Thyroid gland (tissue), 4 donors: ENCODE measurements around the gene KCNG4.

Source experiments
- POLR2A ChIP-seq, 2 donors: fragments of 450-650 bp; IDR thresholded peaks; one replicate each; pipeline ENCODE4 v1.6.1; 2017; ENCODE audit warnings: antibody characterized with exemption in 2 of 2, mild to moderate bottlenecking in 2 of 2, moderate library complexity in 1 of 2
- TF ChIP-seq, protein P1 (sequence below), 6 experiments: fragments of 200-600 bp in 3 of 6; fragments of 450-650 bp in 3 of 6; sonication (generic) in 3 of 6; IDR thresholded peaks; one replicate each; pipeline ENCODE4 v1.5.1; 2016 to 2019; ENCODE audit warnings: antibody characterized with exemption in 6 of 6, mild to moderate bottlenecking in 2 of 6, inconsistent platforms in 1 of 6, moderate library complexity in 1 of 6

DNA sequence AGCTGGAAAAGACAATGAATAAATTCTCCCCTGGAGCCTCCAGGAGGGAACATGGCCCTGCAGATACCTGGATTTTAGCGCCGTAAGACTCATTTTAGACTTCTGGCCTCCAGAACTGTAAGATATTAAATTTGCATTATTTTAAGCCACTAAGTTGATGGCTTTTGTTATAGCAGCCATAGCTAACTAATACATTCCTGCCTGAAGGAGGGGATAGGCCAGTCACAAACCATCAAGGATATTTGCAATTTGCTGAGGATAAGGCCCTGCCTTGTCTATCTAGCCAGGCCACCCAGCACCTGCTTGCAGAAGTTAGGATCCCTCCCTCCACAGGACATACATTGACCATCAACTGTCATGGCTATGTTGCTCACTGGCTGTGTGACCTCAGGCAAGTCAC lies 4.9 kb upstream of the KCNG4 start:
- TF ChIP-seq, protein P1, sequence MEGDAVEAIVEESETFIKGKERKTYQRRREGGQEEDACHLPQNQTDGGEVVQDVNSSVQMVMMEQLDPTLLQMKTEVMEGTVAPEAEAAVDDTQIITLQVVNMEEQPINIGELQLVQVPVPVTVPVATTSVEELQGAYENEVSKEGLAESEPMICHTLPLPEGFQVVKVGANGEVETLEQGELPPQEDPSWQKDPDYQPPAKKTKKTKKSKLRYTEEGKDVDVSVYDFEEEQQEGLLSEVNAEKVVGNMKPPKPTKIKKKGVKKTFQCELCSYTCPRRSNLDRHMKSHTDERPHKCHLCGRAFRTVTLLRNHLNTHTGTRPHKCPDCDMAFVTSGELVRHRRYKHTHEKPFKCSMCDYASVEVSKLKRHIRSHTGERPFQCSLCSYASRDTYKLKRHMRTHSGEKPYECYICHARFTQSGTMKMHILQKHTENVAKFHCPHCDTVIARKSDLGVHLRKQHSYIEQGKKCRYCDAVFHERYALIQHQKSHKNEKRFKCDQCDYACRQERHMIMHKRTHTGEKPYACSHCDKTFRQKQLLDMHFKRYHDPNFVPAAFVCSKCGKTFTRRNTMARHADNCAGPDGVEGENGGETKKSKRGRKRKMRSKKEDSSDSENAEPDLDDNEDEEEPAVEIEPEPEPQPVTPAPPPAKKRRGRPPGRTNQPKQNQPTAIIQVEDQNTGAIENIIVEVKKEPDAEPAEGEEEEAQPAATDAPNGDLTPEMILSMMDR (IDR thresholded peaks at IDR 0.05), result no peak
- no peak for TF ChIP-seq POLR2A (IDR thresholded peaks at IDR 0.05)
